Measurements from ENCODE around the gene AHDC1.
A peak's percentile ranks its signal among the peaks of the same experiment; 100 is the strongest.

AHDC1 gene

DNA sequence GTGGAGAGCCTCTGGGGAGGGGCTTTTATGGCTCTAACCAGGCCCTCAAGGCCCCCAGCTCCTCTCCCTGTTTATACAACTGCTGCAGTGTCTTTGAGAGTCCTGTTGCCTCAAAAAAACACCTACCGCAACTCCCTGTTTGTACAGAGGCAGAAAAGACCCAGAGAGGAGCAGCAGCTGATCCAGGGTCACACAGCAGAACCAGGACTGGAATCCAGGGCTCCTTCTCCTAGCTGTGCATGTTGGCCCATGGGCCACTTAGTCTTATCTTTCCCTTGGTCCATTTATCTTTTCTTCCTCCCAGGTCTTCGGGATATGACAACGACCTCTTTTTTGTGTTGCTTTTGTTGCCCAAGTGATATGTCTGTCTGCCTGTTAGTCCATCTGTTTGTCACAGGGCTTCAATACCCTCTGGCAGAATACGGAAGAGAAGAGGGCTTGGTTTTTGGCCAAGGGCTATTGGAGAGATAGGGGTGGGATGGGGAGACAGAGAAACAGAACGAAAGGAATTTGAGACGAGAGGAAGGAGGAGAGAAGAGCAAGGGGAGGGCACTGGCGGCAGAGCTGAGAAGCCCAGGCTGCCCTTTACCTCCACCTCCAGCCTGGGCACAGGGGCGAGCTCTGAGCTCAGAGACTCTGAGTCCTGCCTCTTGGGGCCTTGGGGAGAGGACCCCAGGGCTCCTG is 80.5 kb downstream of the AHDC1 start:
- TF ChIP-seq POLR2A (IDR thresholded peaks at IDR 0.05; ENCODE audit: low read length): no peak

DNA sequence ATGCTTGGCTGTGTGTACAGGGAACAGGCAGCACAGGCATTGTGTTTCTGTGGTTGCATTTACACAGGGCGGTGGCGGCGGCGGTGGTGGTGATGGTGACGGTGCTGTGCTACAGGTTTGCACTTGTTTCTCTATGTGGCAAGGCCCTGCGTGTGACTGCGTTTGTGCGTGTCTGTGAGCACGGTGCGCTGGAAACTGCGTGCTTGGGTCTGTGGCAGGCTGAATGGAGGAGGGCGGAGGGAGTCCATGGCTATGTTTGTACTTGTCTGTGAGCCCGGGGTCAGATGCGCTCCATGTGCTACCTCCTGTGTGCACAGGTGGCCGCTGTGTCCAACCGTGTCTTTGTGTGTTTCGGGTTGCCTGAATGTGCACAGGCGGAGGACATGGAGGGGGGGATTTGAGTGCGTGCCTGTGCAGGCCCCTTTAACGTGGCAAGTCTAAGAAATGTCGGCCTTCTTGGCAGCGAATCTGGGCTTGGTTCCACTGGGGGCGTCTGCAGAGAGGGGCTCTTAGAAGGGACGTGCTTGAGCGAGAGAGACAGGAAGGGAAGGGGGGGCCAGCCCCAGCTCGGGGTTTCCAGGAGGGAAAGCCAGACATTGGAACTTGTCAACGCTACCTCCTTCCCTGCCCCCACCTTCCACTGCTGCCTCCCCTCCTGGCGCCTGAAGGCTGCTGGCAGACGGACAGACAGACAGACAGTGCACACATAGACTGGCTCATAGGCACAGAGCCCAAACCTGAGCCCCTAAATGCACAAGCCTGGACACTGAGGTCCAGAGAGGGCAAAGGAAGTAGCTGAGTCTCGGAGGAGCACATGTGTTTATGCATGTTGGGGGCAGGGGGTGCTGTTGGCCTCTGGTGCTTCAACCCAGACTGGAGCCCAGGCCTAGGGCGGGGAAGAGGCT is 81.3 kb downstream of the AHDC1 start:
- DNase-seq: peak in 1 of 2 experiments; percentile 74
- TF ChIP-seq GATA1 (IDR thresholded peaks at IDR 0.05; ENCODE audit: low read depth, low read length): no peak
- no peak for TF ChIP-seq POLR2A (IDR thresholded peaks at IDR 0.05; ENCODE audit: low read length)

More for the DNA sequence above, 80.5 kb downstream of the AHDC1 start:
- no peak for DNase-seq

DNA sequence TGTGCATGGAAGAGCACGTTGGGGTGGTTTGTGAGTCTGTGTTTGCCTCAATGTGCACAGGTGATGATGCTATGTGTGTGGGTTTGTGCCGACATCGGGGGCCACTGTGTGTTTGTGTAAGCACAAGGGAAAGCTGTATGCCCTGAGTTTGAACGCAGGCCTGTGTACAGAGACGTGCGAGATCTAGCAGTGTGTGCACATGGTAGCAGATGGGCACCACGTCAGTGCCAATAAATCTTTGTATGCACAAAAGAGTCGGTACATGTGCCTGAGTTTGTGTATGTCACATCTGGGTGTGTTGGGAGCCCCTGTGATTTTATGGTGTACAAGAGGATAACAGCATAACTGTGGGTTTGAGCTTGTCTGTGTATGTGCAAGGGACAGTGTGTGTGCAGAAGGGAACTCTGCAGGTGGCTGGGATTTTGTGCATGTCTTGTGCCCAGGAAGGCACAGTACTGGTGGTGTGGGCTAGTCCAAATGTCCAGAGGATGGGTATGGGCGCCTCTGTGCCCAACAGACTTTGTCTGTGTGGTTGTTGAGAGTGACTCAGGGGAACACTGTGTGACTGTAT is 82.0 kb downstream of the AHDC1 start:
- DNase-seq: no peak
- TF ChIP-seq GATA1 (IDR thresholded peaks at IDR 0.05; ENCODE audit: low read depth, low read length) (no peak), POLR2A (IDR thresholded peaks at IDR 0.05; ENCODE audit: low read length) (no peak)

DNA sequence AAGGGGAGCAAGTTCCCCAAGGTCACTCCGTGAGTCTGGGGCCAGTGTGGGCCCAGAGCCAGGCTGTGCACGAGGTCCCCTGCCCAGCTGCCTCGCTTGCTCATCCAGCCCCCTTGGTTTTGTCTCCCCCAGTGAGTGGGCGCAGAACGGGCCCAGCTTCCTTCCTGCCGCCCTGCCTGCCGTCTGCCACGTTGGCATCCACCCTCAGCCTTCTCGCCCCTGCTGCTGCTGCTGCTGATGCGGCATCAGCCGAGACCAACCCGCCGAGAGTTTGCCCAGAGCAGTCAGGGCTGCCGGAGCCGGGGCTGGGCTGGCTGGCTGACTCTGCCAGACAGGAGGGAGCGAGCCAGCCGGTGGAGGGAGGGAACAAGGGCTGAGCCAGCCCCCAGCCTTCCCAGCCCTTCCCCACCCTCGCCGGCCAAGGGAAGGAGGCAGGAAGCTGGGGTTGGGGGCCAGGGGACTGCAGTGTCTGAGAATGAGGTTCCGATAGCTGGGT is 82.6 kb downstream of the AHDC1 start:
- no peak for DNase-seq
- no peak for TF ChIP-seq POLR2A (IDR thresholded peaks at IDR 0.05; ENCODE audit: low read length)
- TF ChIP-seq GATA1 (IDR thresholded peaks at IDR 0.05; ENCODE audit: low read depth, low read length): no peak

DNA sequence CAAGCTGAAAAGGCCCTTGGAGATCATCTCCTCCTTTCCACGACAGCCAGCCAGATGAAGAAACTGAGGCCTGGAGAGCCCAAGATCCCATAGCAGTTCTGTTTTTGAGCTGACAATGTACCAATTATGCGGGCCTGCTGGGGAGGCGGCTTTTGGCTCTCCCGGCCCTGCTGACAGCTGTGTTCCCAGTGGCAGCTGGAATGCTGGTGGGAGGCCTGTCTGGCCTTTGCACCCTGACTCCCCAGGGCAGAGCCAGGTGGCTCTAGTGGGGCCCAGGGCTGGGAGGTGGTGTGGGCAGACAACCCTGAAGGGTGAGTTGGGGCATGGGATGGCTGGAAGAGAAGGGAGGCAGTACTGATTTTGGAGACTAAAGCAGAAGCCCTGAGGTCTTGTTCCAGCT is 83.3 kb downstream of the AHDC1 start:
- TF ChIP-seq GATA1 (IDR thresholded peaks at IDR 0.05; ENCODE audit: low read depth, low read length) (no peak), POLR2A (IDR thresholded peaks at IDR 0.05; ENCODE audit: low read length) (no peak)
- DNase-seq: no peak

DNA sequence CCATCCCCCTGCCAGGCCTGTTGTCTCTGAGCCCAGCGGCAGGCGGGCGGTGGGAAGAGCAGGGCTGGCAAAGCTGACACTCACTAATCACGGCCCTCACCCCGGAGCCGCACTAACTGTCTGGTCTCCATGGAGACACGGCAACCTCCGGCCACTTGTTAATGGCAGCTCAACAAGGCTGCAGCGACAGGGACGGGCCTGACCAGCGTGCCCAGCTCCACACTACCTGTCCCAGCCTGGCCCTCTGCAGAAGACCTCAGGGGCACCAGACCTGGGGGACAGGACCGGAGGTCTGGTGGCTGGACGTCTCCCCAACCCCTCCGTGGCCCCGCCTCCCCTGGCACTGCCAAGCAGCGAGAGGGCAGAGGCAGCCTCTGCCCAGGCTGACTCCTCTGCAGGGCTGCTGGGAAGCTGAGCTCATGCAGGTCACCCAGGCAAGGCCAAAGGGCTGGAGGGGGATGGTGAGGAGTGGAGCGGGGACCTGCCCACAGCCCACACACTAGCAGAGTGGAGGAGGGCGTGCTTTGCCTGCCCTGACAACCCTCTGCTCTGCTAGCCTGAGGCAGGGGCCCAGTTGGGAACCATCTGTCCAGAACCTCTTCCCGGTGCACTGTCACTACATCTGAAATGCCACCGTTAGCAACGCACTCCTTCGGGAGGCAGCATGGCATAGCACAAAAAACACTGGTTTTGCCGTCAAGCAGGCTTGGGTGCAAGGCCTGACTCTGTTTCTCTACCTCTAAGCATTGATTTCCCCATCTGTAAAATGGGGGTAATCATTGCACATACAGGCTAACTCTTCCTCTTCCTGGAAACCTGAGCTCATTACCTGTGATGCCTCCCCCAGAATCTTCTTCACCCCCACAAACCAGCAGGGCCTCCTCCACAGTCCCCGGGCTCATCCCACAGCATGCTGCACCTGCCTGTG is 84.3 kb downstream of the AHDC1 start:
- TF ChIP-seq GATA1 (IDR thresholded peaks at IDR 0.05; ENCODE audit: low read depth, low read length) (no peak), POLR2A (IDR thresholded peaks at IDR 0.05; ENCODE audit: low read length) (no peak)
- no peak for DNase-seq

DNA sequence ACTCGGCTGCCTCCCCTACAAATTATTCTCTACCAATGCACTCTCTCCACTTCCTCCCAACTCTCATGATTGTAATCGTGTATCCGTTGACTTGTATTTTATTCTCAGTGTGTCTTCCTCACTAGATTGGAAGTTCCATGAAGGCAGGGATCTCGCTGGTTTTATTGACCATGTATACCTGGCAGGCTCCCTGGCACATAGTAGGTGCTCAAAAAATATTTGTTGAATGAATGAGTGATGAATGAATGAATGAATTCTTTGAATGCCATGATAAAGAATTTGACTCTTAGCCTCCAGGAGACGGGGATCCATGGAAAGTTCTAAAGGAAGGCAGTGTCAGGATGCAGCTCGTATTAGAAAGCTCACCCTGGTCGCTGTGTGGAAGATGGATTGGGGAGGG is 85.1 kb downstream of the AHDC1 start:
- TF ChIP-seq GATA1 (IDR thresholded peaks at IDR 0.05; ENCODE audit: low read depth, low read length) (no peak), POLR2A (IDR thresholded peaks at IDR 0.05; ENCODE audit: low read length) (no peak)
- DNase-seq: no peak

DNA sequence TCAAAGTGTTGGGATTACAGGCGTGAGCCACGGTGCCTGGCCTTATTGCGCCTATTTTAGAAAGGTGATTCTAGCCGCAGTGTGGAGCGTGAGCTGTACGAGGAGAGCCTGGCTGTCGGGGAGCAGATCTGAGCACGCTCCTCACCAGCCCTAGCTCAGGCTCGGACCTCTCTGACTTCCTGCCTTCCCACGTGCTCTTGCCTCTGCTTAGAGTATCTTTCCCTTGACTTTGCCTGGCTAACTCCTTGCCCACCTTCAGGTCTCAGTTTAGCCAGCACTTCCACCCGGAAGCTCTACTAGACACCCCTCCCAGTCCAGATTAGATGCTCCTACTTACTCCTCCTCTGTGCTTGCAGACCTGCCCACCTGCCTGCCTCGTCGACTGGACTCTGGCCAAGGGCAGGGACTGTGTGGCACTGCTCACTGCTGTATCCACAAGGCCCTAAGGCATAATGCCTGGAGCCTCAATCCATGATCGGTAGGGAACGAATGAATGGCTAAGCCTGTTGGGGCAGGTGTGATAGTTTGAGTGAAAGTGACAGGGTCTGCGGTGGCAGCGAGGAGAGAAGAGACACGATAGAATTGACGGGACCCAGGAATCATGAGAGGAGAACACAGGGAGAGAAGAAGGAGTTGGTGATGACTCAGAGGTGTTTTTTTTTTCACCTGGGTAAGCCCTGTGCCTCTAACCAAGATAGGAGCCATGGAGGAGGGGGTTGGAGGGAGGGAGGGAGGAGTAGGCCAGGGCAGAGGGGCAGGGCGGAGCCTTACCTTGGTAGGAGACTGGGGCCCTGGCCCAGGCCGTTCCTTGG is 85.8 kb downstream of the AHDC1 start:
- no peak for DNase-seq
- TF ChIP-seq GATA1 (IDR thresholded peaks at IDR 0.05; ENCODE audit: low read depth, low read length) (no peak), POLR2A (IDR thresholded peaks at IDR 0.05; ENCODE audit: low read length) (no peak)

DNA sequence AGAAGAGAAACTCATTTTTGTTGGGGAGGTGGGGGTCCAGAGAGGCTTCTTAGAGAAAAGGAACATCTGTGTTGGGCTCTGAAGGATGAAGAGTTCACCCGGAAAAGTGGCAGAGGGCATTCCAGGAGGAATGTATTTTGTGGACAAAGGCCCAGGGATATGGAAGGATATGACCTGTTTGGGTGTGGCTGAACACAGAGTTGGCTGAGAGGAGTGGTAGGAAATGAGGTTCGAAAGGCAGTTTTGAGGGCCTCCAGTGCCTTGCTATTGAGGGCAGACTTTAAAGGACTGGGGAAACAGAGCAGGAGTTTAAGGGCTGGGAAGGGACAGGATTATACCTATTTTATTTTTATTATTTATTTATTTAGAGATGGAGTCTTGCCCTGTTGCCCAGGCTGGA is 86.6 kb downstream of the AHDC1 start:
- no peak for DNase-seq
- TF ChIP-seq GATA1 (IDR thresholded peaks at IDR 0.05; ENCODE audit: low read depth, low read length) (no peak), POLR2A (IDR thresholded peaks at IDR 0.05; ENCODE audit: low read length) (no peak)

DNA sequence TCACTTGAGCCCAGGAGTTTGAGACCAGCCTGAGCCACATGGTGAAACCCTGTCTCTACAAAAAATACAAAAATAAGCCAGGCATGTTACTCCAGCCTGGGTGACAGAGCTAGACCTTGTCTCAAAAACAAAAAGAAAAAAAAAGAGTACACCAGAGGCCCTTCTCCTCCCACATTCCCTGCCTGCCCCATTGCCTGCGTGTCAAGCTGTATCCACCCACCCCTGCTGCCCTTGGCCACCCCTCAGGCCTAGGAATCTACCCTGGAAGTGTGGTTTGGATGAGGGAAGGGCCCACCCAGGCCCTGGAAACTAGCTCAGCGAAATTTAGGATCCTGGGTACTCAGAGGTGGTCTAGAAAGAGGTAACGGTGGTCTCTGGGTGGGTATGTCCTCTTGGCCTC is 88.3 kb downstream of the AHDC1 start:
- no peak for TF ChIP-seq POLR2A (IDR thresholded peaks at IDR 0.05; ENCODE audit: low read length)
- no peak for TF ChIP-seq GATA1 (IDR thresholded peaks at IDR 0.05; ENCODE audit: low read depth, low read length)
- no peak for DNase-seq

DNA sequence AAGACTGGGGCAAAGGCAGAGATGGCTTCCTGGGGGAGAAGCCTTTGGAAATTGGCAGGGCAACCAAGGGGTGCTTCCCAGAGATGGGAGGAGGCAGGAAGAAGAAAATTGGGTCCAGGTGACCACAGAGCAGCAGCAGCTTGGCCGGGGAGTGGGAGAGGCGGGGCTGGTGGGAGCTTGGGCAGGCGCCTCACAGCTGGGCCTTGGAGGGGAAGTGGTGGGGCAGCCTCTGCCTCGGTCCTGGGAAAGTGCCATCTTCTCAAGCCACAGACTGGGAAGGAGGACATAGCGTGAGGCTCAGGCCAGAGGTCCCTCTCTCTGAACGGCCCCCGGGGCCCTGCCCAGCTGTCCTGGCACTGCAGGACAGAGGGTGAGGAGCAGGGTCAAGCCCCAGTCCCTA is 90.0 kb downstream of the AHDC1 start:
- DNase-seq: no peak
- TF ChIP-seq GATA1 (IDR thresholded peaks at IDR 0.05; ENCODE audit: low read depth, low read length) (no peak), POLR2A (IDR thresholded peaks at IDR 0.05; ENCODE audit: low read length) (no peak)

DNA sequence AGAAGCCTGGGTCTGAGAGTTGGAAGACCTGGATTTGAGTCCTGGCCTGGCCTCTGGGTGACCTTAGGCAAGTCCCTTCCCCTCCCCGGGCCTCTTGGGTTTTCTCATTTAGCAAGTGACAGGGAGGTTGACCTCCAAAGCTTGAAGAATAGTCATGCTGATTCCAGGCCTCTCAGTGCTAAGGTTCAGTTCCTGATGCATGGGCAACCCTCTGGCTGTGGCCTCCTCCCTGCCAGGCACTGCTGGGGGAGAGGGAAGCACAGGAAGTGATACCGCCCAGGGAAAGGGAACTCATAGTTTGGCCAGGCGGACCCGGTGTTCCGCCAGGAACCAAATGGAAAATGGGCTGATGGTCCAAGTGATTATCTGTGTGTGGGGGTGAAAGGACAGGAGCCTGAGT is 90.4 kb downstream of the AHDC1 start:
- TF ChIP-seq POLR2A (IDR thresholded peaks at IDR 0.05; ENCODE audit: low read length): no peak
- TF ChIP-seq GATA1 (IDR thresholded peaks at IDR 0.05; ENCODE audit: low read depth, low read length): no peak
- DNase-seq: no peak

Measured in erythroblast (primary cell).